NCI-H1092 treated with DMSO at 0.1 percent for 48 hours (cell line): ENCODE data around the gene SMYD4.
"Not testable (repeated sequence)": the region's sequence is repeated elsewhere in the genome, so short reads cannot be mapped to it uniquely, and the experiment has no call there.

ENCODE experiments used
- DNase-seq: peaks from one replicate; lab custom pipeline; 2025; lab: John Stamatoyannopoulos, UW

Gene SMYD4

GRCh38 chr17:1754430-1755112 lies 75.1 kb downstream of the SMYD4 start:
- no peak for DNase-seq

GRCh38 chr17:1753767-1754429 lies 75.8 kb downstream of the SMYD4 start:
- DNase-seq: no peak

GRCh38 chr17:1752425-1753262 lies 77.1 kb downstream of the SMYD4 start:
- no peak for DNase-seq

GRCh38 chr17:1750628-1751027 lies 79.1 kb downstream of the SMYD4 start:
- DNase-seq: no peak

- DNase-seq: no peak
These were observed 82.6 kb downstream of the SMYD4 start for GRCh38 chr17:1746975-1747543.

- no peak for DNase-seq
These were observed 84.1 kb downstream of the SMYD4 start for GRCh38 chr17:1745513-1746020.

- no peak for DNase-seq
These were observed 84.9 kb downstream of the SMYD4 start for GRCh38 chr17:1744551-1745512.

GRCh38 chr17:1743088-1743439 lies 86.6 kb downstream of the SMYD4 start:
- DNase-seq: no peak

GRCh38 chr17:1742371-1743087 lies 87.2 kb downstream of the SMYD4 start, which contains the start of gene SERPINF2:
TSS of gene SERPINF2 (plus strand) at chr17:1742871. CDS start at chr17:1744996, 2,125 bp downstream.
- no peak for DNase-seq

- not testable (repeated sequence) for DNase-seq
These were observed 87.8 kb downstream of the SMYD4 start for GRCh38 chr17:1741899-1742298.

GRCh38 chr17:1737531-1738291 lies 92.0 kb downstream of the SMYD4 start:
- DNase-seq: no peak

- DNase-seq: no peak
These were observed 93.1 kb downstream of the SMYD4 start for GRCh38 chr17:1736348-1737281.

GRCh38 chr17:1735834-1736347 lies 93.8 kb downstream of the SMYD4 start:
- no peak for DNase-seq

GRCh38 chr17:1735418-1735817 lies 94.3 kb downstream of the SMYD4 start:
- no peak for DNase-seq

GRCh38 chr17:1733759-1734158 lies 95.9 kb downstream of the SMYD4 start:
- no peak for DNase-seq

GRCh38 chr17:1732833-1733321 lies 96.8 kb downstream of the SMYD4 start:
- DNase-seq: no peak

- DNase-seq: no peak
These were observed 97.4 kb downstream of the SMYD4 start for GRCh38 chr17:1732241-1732832.

- no peak for DNase-seq
These were observed 98.6 kb downstream of the SMYD4 start for GRCh38 chr17:1731194-1731506.
